MM.1S (cell line): ENCODE results near the gene SMIM31.

Experiments used
- CTCF ChIP-seq: fragments of 300-600 bp; sonication (generic); IDR thresholded peaks from 2 replicates; pipeline ENCODE4 v1.5.1; 2016; ENCODE audit warnings: antibody characterized with exemption, low read length, mixed read lengths
- EZH2 ChIP-seq: fragments of 300-600 bp; sonication (generic); optimal IDR thresholded peaks from 2 replicates; pipeline ENCODE3; 2017; ENCODE audit warnings: low read depth, mild to moderate bottlenecking, antibody characterized with exemption, low read length, mixed read lengths

- TF ChIP-seq CTCF: no peak
- no peak for TF ChIP-seq EZH2
These were observed 16.2 kb downstream of the SMIM31 start for GRCh38 chr4:164770010-164770724.
